ENCODE data around the gene CCDC194.

- TF ChIP-seq POLR2A (IDR thresholded peaks at IDR 0.05): peak in 2 of 3 donors; percentile 39 to 40
- TF ChIP-seq CTCF (IDR thresholded peaks at IDR 0.05): no peak
Observed at GRCh38 chr19:17419621-17420474, 25.9 kb upstream of the CCDC194 start, which contains the start of gene MVB12A.
